Nephron progenitor cell (in vitro differentiated cells): ENCODE data around the gene MIA2.

Experiments used
- DNase-seq: peaks from one replicate; pipeline ENCODE4 v3.0.0; 2021
- H3K27ac Mint-ChIP-seq: 2 replicates; pipeline ENCODE4 v1.8.0; 2021; ENCODE audit warnings: mild to moderate bottlenecking, moderate library complexity, mixed read lengths
- H3K27me3 Mint-ChIP-seq: 2 replicates; pipeline ENCODE4 v1.8.0; 2021; ENCODE audit warnings: mild to moderate bottlenecking, low read depth, mixed read lengths; ENCODE audit not compliant: poor library complexity
- H3K36me3 Mint-ChIP-seq: 2 replicates; pipeline ENCODE4 v1.8.0; 2021; ENCODE audit warnings: low read depth, mixed read lengths
- H3K4me1 Mint-ChIP-seq: 2 replicates; pipeline ENCODE4 v1.8.0; 2021; ENCODE audit warnings: mixed read lengths
- H3K4me3 Mint-ChIP-seq: 2 replicates; pipeline ENCODE4 v1.8.0; 2021; ENCODE audit warnings: mild to moderate bottlenecking, moderate library complexity, mixed read lengths
- H3K9me3 Mint-ChIP-seq: 2 replicates; pipeline ENCODE4 v1.8.0; 2021; ENCODE audit warnings: mild to moderate bottlenecking, moderate library complexity, mixed read lengths
- TF ChIP-seq, protein P1 (sequence below): fragments of 200-600 bp; sonication (generic); IDR thresholded peaks from 2 replicates; pipeline ENCODE4 v1.5.0; 2021; ENCODE audit warnings: antibody characterized with exemption

Gene MIA2

DNA sequence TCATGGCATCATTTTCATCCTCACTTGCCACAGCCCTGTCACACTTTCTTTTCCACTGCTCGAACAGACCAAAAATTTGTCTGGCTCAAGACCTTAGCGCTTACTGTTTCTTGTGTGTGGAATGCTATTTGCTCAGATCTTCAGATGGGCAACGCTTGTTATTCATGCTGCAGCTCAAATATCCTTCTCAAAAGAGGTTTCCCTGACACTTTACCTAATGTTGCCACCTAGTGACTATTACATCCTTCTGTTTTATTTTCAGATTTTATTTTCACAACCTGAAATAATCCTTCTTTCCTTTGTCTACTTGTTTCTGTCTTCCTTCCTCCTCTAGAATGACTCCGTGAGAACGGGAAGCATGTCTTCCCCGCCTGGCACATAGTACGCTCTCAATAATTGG, 192.9 kb downstream of the MIA2 start:
- H3K4me1 Mint-ChIP-seq, result peaks cover 25% of the 10 kb centered on the region
- no peak overlapping the region for H3K4me3 Mint-ChIP-seq
- TF ChIP-seq, protein P1, sequence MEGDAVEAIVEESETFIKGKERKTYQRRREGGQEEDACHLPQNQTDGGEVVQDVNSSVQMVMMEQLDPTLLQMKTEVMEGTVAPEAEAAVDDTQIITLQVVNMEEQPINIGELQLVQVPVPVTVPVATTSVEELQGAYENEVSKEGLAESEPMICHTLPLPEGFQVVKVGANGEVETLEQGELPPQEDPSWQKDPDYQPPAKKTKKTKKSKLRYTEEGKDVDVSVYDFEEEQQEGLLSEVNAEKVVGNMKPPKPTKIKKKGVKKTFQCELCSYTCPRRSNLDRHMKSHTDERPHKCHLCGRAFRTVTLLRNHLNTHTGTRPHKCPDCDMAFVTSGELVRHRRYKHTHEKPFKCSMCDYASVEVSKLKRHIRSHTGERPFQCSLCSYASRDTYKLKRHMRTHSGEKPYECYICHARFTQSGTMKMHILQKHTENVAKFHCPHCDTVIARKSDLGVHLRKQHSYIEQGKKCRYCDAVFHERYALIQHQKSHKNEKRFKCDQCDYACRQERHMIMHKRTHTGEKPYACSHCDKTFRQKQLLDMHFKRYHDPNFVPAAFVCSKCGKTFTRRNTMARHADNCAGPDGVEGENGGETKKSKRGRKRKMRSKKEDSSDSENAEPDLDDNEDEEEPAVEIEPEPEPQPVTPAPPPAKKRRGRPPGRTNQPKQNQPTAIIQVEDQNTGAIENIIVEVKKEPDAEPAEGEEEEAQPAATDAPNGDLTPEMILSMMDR, result no peak
- H3K36me3 Mint-ChIP-seq, result peaks cover 4% of the 10 kb centered on the region
- no peak for DNase-seq
- no peaks in the 10 kb centered on the region for H3K9me3 Mint-ChIP-seq
- H3K27me3 Mint-ChIP-seq, result no peaks in the 10 kb centered on the region
- no peak overlapping the region for H3K27ac Mint-ChIP-seq

DNA sequence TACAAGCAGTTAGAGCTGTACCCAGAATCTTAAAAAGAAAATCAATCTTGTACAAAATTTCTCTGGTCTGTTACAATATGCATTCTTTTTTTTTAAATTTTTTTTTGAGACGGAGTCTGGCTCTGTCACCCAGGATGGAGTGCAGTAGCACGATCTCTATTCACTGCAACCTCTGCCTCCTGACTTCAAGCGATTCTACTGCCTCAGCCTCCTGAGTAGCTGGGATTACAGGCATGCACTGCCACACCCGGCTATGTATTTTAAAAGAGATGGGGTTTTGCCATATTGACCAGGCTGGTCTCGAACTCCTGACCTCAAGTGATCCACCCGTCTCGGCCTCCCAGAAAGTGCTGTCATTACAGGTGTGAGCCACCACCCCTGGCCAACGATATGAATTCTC, 194.4 kb downstream of the MIA2 start:
- no peaks in the 10 kb centered on the region for H3K27me3 Mint-ChIP-seq
- TF ChIP-seq, protein P1, result no peak
- H3K9me3 Mint-ChIP-seq, result no peaks in the 10 kb centered on the region
- no peak for DNase-seq
- no peak overlapping the region for H3K27ac Mint-ChIP-seq
- H3K4me1 Mint-ChIP-seq, result peaks cover 26% of the 10 kb centered on the region
- H3K36me3 Mint-ChIP-seq, result no peaks in the 10 kb centered on the region
- H3K4me3 Mint-ChIP-seq, result no peak overlapping the region

DNA sequence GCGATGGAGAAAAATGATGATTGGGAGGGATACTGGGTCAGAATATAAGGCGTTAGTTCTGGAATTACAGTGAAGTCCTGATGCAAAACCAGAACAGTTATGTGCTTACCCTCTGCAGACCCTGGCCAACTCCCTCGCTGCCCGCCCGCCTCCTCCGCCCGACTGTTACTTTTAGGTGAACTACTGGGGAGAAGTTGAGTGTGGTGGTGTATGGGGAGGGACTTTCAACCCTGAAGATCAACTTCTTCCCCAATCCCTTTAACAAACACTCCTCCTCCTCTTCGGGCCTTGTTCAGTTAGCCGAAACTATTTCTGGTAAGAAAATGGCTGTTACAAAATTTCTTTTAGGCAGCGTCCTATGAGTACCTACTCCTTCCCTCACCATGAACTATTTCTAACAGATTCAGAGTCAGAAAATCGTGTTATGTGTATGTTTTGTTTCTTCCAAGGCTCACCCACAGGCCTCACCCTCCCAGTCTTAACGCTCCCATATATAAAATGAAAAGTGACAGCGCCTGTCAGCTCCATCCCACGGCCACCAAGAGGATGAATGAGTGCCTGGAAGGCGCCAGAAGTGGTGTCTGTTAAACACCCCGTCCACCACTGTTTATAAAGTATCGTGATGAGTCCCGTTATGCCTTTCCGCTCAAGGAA, 197.2 kb downstream of the MIA2 start:
- H3K36me3 Mint-ChIP-seq, result no peaks in the 10 kb centered on the region
- peak overlapping the region; percentile 99 for H3K27ac Mint-ChIP-seq
- peak overlapping the region; percentile 99 for H3K4me3 Mint-ChIP-seq
- H3K9me3 Mint-ChIP-seq, result no peaks in the 10 kb centered on the region
- no peaks in the 10 kb centered on the region for H3K27me3 Mint-ChIP-seq
- TF ChIP-seq, protein P1, result no peak
- DNase-seq, result peak; percentile 15
- H3K4me1 Mint-ChIP-seq, result peaks cover 39% of the 10 kb centered on the region

DNA sequence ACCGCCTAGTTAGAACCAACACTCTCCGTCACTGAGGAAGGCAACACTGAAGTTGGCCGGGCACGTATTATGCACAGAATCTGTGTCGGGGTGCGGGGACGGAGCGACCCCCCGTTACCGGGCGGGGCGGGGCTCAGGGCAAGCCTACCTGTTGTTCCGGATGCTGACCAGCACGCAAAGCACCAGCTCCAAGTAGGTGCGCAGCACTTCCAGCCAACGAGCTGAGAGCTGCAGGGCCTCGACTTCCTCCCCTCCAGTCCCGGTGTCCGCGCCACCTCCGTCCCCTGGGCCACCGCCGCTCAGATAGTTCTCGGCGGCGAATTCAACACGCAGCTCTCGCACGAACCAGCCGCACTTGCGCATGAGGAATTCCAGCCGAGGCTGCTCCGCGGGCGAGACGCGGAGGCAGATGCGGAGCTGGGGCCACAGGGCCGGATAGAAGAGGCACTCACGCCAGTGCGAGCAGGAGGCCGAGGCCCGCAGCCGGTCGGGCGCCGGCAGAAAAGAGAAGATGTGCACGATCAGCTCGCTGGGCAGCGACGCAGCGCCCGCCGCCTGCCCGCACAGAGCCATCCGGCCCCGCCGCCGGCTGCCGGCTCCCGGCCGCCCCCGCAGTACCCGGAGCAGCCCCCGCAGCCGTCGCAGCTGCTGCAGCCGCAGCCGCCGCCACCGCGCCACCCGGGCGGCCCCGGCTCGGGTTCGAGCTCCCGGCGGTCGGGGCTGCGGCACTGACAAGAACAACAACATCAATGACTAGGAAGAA, 197.9 kb downstream of the MIA2 start:
- Mint-ChIP-seq H3K27me3 (no peaks in the 10 kb centered on the region), H3K36me3 (no peaks in the 10 kb centered on the region)
- peak; percentile 66 for DNase-seq

DNA sequence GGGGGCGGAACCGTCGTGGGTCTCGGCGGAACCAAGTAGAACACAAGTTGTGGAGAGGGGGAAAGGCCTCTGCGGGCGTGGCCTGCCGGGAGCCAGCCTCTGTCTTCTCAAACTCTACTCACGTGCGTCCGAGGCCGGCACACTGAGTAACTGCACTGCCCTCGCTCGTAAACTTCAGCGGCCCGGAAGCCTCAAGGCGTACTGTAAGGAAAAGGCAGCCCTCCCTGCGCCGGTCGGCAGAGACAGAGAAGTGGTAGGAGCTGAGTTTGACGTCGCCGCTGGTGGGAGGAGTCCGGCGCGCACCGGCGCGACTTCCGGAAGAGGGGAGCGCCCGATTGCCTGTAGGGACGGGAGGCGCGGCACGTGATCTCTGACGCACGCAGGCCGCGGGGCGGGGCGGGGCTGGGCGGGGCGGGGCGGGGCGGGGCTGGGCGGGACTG, 198.5 kb downstream of the MIA2 start, which contains the start of gene FBXO33:
Gene FBXO33, minus strand, starts transcription at position 255 of the 440 bp plus-strand sequence. CDS start 271 bp downstream, outside the sequence.
- DNase-seq, result peak; percentile 95
- H3K4me3 Mint-ChIP-seq, result peak within 1 kb of the TSS; percentile 99
- no peaks in the 10 kb centered on the region for H3K36me3 Mint-ChIP-seq
- H3K27me3 Mint-ChIP-seq, result no peaks in the 10 kb centered on the region
- H3K4me1 Mint-ChIP-seq, result peaks cover 34% of the 10 kb centered on the region
- no peaks in the 10 kb centered on the region for H3K9me3 Mint-ChIP-seq
- H3K27ac Mint-ChIP-seq, result peak within 1 kb of the TSS; percentile 100
- TF ChIP-seq, protein P1, result no peak

More for the DNA sequence above, 197.9 kb downstream of the MIA2 start:
- H3K9me3 Mint-ChIP-seq, result no peaks in the 10 kb centered on the region
- peak overlapping the region; percentile 99 for H3K4me3 Mint-ChIP-seq
- H3K4me1 Mint-ChIP-seq, result peaks cover 35% of the 10 kb centered on the region
- H3K27ac Mint-ChIP-seq, result peak overlapping the region; percentile 100
- TF ChIP-seq, protein P1, result no peak
